Endothelial cell of umbilical vein (primary cell): ENCODE measurements around the gene GRIK1. TPM values are rescaled to one million over a fixed set of nuclear protein-coding genes. Genes with fewer than 3 reads are reported as not detected.

ENCODE experiments used
- BruUV-seq: library from RNA; stranded (reverse); fragments of 400-500 nt; replicated peaks from 2 replicates; lab custom pipeline; 2021; lab: Mats Ljungman, UMichigan
- CTCF ChIA-PET: fragments of 300-600, 350-600 bp; sonication (Branson Sonifier 250); formaldehyde crosslinking; loops from one replicate; lab custom pipeline; 2021; ENCODE audit warnings: antibody characterized with exemption, inconsistent platforms; lab: Charles Lee
- POLR2A ChIA-PET: fragments of 300-600, 350-600 bp; sonication (Branson Sonifier 250); formaldehyde crosslinking; loops from one replicate; lab custom pipeline; 2021; ENCODE audit warnings: antibody characterized with exemption, inconsistent platforms; lab: Charles Lee
- DNase-seq: peaks from one replicate; pipeline ENCODE4 v3.0.0-alpha.2; 2011; ENCODE audit warnings: low read depth, low spot score
- FAIRE-seq: peaks from 2 replicates; lab custom pipeline; 2011; peaks lifted over from hg19 to GRCh38; lab: Jason Lieb, UNC
- H2AFZ ChIP-seq: 2 replicates; pipeline ENCODE4 v1.6.0; 2012; ENCODE audit warnings: low read depth, low read length, control low read depth, inconsistent platforms
- H3K27ac ChIP-seq: 2 replicates; pipeline ENCODE4 v1.5.1; 2011; ENCODE audit warnings: low read depth, mild to moderate bottlenecking, control low read depth, low read length, moderate library complexity; ENCODE audit not compliant: insufficient read depth
- H3K27me3 ChIP-seq, 2 experiments: 2 replicates each; pipeline versions ENCODE4 v1.6.0 to v1.6.1; 2011; ENCODE audit warnings: low read length in 2 of 2, mixed read lengths in 1 of 2; ENCODE audit not compliant: control insufficient read depth in 2 of 2, insufficient read depth in 2 of 2
- H3K36me3 ChIP-seq, 2 experiments: 2 replicates in 1 of 2; 3 replicates in 1 of 2; pipeline ENCODE4 v1.5.1; 2011; ENCODE audit warnings: low read length in 2 of 2, mild to moderate bottlenecking in 1 of 2, moderate library complexity in 1 of 2; ENCODE audit not compliant: control insufficient read depth in 2 of 2, insufficient read depth in 2 of 2; ENCODE audit errors: extremely low read depth in 1 of 2
- H3K4me1 ChIP-seq: 3 replicates; pipeline ENCODE4 v1.5.1; 2011; ENCODE audit warnings: mild to moderate bottlenecking, low read length; ENCODE audit not compliant: control insufficient read depth, insufficient read depth; ENCODE audit errors: extremely low read depth
- H3K4me2 ChIP-seq: 2 replicates; pipeline ENCODE4 v1.6.1; 2011; ENCODE audit warnings: low read length, control low read depth, mixed read lengths; ENCODE audit not compliant: insufficient read depth
- H3K4me3 ChIP-seq, 3 experiments: fragments of 200-600 bp in 1 of 3; sonication (generic), shearing (Covaris generic) in 1 of 3; replicated peaks in 1 of 3; 2 replicates each; pipeline ENCODE4 v1.5.1; 2011 to 2016; ENCODE audit warnings: control low read depth in 3 of 3, low read length in 3 of 3, mild to moderate bottlenecking in 2 of 3, inconsistent platforms in 1 of 3, low read depth in 1 of 3, moderate library complexity in 1 of 3; ENCODE audit not compliant: insufficient read depth in 1 of 3
- H3K79me2 ChIP-seq: 2 replicates; pipeline ENCODE4 v1.6.0; 2012; ENCODE audit warnings: low read length, inconsistent platforms; ENCODE audit not compliant: control insufficient read depth, insufficient read depth
- H3K9ac ChIP-seq: replicated peaks from 2 replicates; pipeline ENCODE3; 2011; ENCODE audit warnings: low read length, control low read depth; ENCODE audit not compliant: insufficient read depth; ENCODE audit errors: extremely low read depth
- H3K9me1 ChIP-seq: replicated peaks from 3 replicates; pipeline ENCODE4 v1.6.0; 2011; ENCODE audit warnings: mild to moderate bottlenecking, low read length; ENCODE audit not compliant: control insufficient read depth, insufficient read depth; ENCODE audit errors: extremely low read depth
- H3K9me3 ChIP-seq: replicated peaks from 2 replicates; pipeline ENCODE4 v1.5.1; 2012; ENCODE audit warnings: low read length, inconsistent platforms; ENCODE audit not compliant: control insufficient read depth, insufficient read depth
- H4K20me1 ChIP-seq: replicated peaks from 2 replicates; pipeline ENCODE3; 2011; ENCODE audit warnings: mild to moderate bottlenecking, low read length; ENCODE audit not compliant: control insufficient read depth, insufficient read depth; ENCODE audit errors: extremely low read depth
- EZH2 ChIP-seq: IDR thresholded peaks from 2 replicates; pipeline ENCODE4 v1.6.1; 2012; ENCODE audit warnings: borderline replicate concordance, low read depth, mild to moderate bottlenecking, moderate library complexity, low read length, inconsistent platforms; ENCODE audit not compliant: severe bottlenecking
- FOS ChIP-seq: IDR thresholded peaks from 2 replicates; pipeline ENCODE4 v1.6.1; 2011; ENCODE audit warnings: mild to moderate bottlenecking, low read length, moderate library complexity, borderline replicate concordance; ENCODE audit not compliant: insufficient read depth
- GATA2 ChIP-seq: IDR thresholded peaks from 2 replicates; pipeline ENCODE4 v1.7.0; 2011; ENCODE audit warnings: low read depth, mild to moderate bottlenecking, moderate library complexity, mixed read lengths, low read length; ENCODE audit not compliant: insufficient read length, insufficient read depth
- JUN ChIP-seq: IDR thresholded peaks from 2 replicates; pipeline ENCODE4 v1.6.1; 2011; ENCODE audit warnings: borderline replicate concordance, low read depth; ENCODE audit not compliant: insufficient read length, insufficient read depth
- MAX ChIP-seq: IDR thresholded peaks from 2 replicates; pipeline ENCODE4 v1.6.1; 2011; ENCODE audit not compliant: insufficient read depth, insufficient read length
- MYC ChIP-seq: IDR thresholded peaks from one replicate; pipeline ENCODE4 v1.6.1; 2011; ENCODE audit warnings: mild to moderate bottlenecking, low read depth, low read length
- POLR2A ChIP-seq: IDR thresholded peaks from 2 replicates; pipeline ENCODE4 v1.6.1; 2012; ENCODE audit warnings: low read depth, mild to moderate bottlenecking, control low read depth, low read length
- dilution Hi-C: fragments of 300-500 bp; cut with MboI; formaldehyde crosslinking; loops from one replicate; pipeline ENCODE4 v1.15.0; 2019; ENCODE audit warnings: low sequenced_read_pairs; ENCODE audit not compliant: extremely low pct_ligation_motif_present
- intact Hi-C: fragments of 100-400 bp; cut with micrococcal nuclease; formaldehyde crosslinking; loops from one replicate; pipeline ENCODE4 v1.10.0; 2022
- polyA plus RNA-seq, 4 experiments: library from polyadenylated mRNA; depleted of rRNA in 3 of 4; stranded (reverse) in 3 of 4; unstranded in 1 of 4; fragments of >200 nt; gene quantifications; 2 replicates each; pipeline versions ENCODE4 v1.2.1 to v1.2.3, GENCODE V29; 2011 to 2012; ENCODE audit warnings: missing spikeins in 1 of 4
- total RNA-seq: library from RNA; stranded (reverse); gene quantifications from 2 replicates; pipeline ENCODE4 v1.2.3, GENCODE V29; 2021
- TF ChIP-seq, protein P1 (sequence below), 2 donors: IDR thresholded peaks; 1 replicate in 1 of 2; 2 replicates in 1 of 2; pipeline ENCODE4 v1.5.1; 2011; ENCODE audit warnings: low read length in 2 of 2, mild to moderate bottlenecking in 2 of 2, moderate library complexity in 2 of 2, control low read depth in 1 of 2, inconsistent platforms in 1 of 2, low read depth in 1 of 2; ENCODE audit not compliant: insufficient read depth in 1 of 2; ENCODE audit errors: extremely low read depth in 1 of 2

GRIK1 gene
- total and polyA plus RNA-seq, 2 donors (not counting 3 experiments of a cell fraction or from before 2014, with no cell fraction given): not detected

DNA sequence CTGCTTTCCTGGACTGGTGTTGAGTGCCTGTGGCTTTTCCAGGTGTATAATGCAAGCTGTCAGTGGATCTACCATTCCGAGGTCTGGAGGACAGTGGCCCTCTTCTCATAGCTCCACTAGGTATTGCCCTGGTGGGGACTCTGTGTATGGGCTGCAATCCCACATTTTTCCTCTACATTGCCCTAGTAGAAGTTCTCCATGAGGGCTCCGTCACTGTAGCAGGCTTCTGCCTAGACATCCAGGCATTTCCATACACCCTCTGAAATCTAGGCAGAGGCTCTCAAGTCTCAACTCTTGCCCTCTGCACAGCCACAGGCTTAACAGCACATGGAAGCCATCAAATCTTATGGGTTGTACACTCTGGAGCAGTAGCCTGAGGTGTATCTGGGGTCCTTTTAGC, 107.6 kb downstream of the GRIK1 start:
- BruUV-seq: no TSS peak
- DNase-seq (no peak), FAIRE-seq (no peak)
- TF ChIP-seq GATA2 (no peak), JUN (no peak), FOS (no peak)
- Histone ChIP-seq H3K9ac (no peak overlapping the region), H3K27ac (no peak overlapping the region), H3K27me3 (no peaks in the 10 kb centered on the region), H2AFZ (no peak overlapping the region), H3K9me1 (no peaks in the 10 kb centered on the region), H3K36me3 (no peaks in the 10 kb centered on the region), H3K79me2 (no peaks in the 10 kb centered on the region), H4K20me1 (no peaks in the 10 kb centered on the region), H3K4me1 (no peaks in the 10 kb centered on the region), H3K4me2 (no peak overlapping the region), H3K4me3 (no peak overlapping the region), H3K9me3 (no peaks in the 10 kb centered on the region)
- dilution Hi-C loops: no loop called here
- ChIA-PET CTCF (no interaction called here), POLR2A (no interaction called here)
- intact Hi-C loops: no loop called here

DNA sequence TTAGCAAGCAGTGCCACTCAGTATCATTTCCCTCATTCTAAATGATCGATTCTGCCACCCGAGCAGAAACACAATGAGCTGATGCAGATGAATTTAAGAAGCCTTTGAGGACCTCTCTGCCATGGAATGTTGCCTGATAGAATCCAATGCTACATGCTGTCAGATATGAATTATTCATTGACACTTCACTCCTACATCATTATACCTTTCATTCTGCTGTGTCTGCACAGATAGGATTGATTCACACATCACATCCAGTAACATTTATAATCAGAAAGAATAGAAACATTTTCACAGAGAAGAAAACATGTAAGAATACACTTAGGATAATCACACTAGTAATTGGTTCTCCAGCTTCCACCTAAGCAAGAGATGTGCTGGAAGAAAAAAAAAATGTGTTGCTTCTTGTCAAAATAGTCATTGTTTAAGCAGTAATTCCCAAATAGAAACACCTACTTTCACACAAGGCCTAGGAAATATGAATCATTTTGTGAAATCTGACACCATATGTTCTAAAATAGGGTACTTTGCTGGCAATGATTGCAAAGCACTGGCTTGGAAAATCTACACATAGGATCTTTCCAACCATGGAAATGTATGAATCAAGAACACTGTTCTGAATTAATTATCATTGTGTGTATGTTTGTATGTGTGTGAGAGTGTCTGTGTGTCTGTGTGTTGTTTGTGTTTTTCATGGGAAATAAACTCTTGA, 110.1 kb downstream of the GRIK1 start:
- POLR2A ChIA-PET: no interaction called here
- FAIRE-seq: no peak
- Histone ChIP-seq H3K36me3 (no peaks in the 10 kb centered on the region), H4K20me1 (no peaks in the 10 kb centered on the region), H3K9me1 (no peaks in the 10 kb centered on the region), H3K4me3 (no peak overlapping the region), H3K4me1 (no peaks in the 10 kb centered on the region), H3K27me3 (no peaks in the 10 kb centered on the region), H2AFZ (no peak overlapping the region), H3K9me3 (no peaks in the 10 kb centered on the region), H3K79me2 (no peaks in the 10 kb centered on the region), H3K9ac (no peak overlapping the region), H3K4me2 (no peak overlapping the region), H3K27ac (no peak overlapping the region)
- BruUV-seq: no TSS peak
- dilution Hi-C loops (no loop called here), intact Hi-C loops (no loop called here)
- no peak for TF ChIP-seq GATA2
- TF ChIP-seq POLR2A: no peak
- no peak for TF ChIP-seq MAX
- no peak for TF ChIP-seq MYC
- no peak for TF ChIP-seq EZH2
- no peak for TF ChIP-seq FOS
- TF ChIP-seq, protein P1, sequence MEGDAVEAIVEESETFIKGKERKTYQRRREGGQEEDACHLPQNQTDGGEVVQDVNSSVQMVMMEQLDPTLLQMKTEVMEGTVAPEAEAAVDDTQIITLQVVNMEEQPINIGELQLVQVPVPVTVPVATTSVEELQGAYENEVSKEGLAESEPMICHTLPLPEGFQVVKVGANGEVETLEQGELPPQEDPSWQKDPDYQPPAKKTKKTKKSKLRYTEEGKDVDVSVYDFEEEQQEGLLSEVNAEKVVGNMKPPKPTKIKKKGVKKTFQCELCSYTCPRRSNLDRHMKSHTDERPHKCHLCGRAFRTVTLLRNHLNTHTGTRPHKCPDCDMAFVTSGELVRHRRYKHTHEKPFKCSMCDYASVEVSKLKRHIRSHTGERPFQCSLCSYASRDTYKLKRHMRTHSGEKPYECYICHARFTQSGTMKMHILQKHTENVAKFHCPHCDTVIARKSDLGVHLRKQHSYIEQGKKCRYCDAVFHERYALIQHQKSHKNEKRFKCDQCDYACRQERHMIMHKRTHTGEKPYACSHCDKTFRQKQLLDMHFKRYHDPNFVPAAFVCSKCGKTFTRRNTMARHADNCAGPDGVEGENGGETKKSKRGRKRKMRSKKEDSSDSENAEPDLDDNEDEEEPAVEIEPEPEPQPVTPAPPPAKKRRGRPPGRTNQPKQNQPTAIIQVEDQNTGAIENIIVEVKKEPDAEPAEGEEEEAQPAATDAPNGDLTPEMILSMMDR (IDR thresholded peaks at IDR 0.05; ENCODE audit: extremely low read depth in 1 of 2, insufficient read depth in 1 of 2, low read depth in 1 of 2, low read length in 2 of 2): no peak
- DNase-seq: no peak
- CTCF ChIA-PET: no interaction called here
